ENCODE results near the gene TAAR2.

DNA sequence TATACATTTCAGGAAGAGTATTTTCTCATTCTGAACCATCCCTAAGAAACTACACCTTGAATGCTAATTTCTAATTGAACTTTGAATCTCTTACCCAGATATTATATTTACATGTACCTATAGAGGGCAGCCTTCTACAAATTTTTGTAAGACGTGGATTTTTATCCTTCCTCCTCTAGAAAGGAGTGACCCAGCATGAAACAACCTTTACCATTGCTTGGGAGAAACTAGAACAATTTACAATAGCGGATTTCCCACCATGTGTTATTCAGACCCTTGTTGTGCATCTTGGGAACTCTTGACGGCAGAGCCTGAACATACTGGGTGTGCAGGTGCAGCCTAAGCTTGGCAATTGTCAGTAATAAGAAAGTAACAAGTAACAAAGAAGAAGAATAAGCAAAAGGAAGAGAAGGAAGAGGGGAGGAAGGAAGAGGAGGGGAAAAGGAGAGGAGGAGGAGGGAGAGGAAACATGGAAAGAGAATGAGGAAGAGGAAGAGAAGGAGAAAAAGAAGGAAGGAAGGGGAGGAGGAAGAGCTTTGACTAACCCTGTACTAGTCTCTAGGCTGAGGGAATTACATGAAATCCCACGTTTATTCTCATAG, 45.7 kb upstream of the TAAR2 start:
- TF ChIP-seq, protein P1, sequence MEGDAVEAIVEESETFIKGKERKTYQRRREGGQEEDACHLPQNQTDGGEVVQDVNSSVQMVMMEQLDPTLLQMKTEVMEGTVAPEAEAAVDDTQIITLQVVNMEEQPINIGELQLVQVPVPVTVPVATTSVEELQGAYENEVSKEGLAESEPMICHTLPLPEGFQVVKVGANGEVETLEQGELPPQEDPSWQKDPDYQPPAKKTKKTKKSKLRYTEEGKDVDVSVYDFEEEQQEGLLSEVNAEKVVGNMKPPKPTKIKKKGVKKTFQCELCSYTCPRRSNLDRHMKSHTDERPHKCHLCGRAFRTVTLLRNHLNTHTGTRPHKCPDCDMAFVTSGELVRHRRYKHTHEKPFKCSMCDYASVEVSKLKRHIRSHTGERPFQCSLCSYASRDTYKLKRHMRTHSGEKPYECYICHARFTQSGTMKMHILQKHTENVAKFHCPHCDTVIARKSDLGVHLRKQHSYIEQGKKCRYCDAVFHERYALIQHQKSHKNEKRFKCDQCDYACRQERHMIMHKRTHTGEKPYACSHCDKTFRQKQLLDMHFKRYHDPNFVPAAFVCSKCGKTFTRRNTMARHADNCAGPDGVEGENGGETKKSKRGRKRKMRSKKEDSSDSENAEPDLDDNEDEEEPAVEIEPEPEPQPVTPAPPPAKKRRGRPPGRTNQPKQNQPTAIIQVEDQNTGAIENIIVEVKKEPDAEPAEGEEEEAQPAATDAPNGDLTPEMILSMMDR (IDR thresholded peaks at IDR 0.05; ENCODE audit: extremely low read depth in 1 of 2, insufficient read depth in 1 of 2, low read depth in 1 of 2, low read length in 2 of 2), result peak in 1 of 2 donors; percentile 18
- TF ChIP-seq MYC (IDR thresholded peaks at IDR 0.05; ENCODE audit: low read depth, low read length), result no peak
- TF ChIP-seq POLR2A (IDR thresholded peaks at IDR 0.05; ENCODE audit: low read depth, low read length), result no peak
- no peak for TF ChIP-seq POLR2AphosphoS5 (IDR thresholded peaks at IDR 0.05; ENCODE audit: insufficient read depth, low read depth, low read length)
- TF ChIP-seq GATA2 (IDR thresholded peaks at IDR 0.05; ENCODE audit: insufficient read depth, insufficient read length, low read depth, low read length), result no peak
- no peak for TF ChIP-seq EZH2 (IDR thresholded peaks at IDR 0.05; ENCODE audit: borderline replicate concordance, low read depth, low read length, severe bottlenecking)
- TF ChIP-seq, protein P2, sequence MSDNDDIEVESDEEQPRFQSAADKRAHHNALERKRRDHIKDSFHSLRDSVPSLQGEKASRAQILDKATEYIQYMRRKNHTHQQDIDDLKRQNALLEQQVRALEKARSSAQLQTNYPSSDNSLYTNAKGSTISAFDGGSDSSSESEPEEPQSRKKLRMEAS (IDR thresholded peaks at IDR 0.05; ENCODE audit: insufficient read depth, insufficient read length), result no peak
